Activated B cell treated with CpG ODN at 0.5 μM for 24 hours (primary cell): Measurements from ENCODE around the gene ORAI2. TPM values are rescaled to one million over a fixed set of nuclear protein-coding genes. Genes with fewer than 3 reads are reported as not detected.

Experiments used
- ATAC-seq: fragments of 200-7000 bp; cut with Tn5 transposase; one replicate; pipeline ENCODE4 v1.10.0; 2021; ENCODE audit warnings: low read depth, mild to moderate bottlenecking, moderate library complexity
- CTCF ChIA-PET: fragments of 350-600 bp; sonication (Branson Sonifier 250); formaldehyde crosslinking; loops from one replicate; lab custom pipeline; 2021; ENCODE audit warnings: antibody characterized with exemption; lab: Charles Lee
- POLR2A ChIA-PET: fragments of 350-600 bp; sonication (Branson Sonifier 250); formaldehyde crosslinking; loops from one replicate; lab custom pipeline; 2021; ENCODE audit warnings: antibody characterized with exemption; lab: Charles Lee
- DNase-seq: peaks from one replicate; pipeline ENCODE4 v3.0.0; 2022
- H3K27ac Mint-ChIP-seq: one replicate; pipeline ENCODE4 v1.8.0; 2020; ENCODE audit warnings: mixed read lengths
- H3K27me3 Mint-ChIP-seq: one replicate; pipeline ENCODE4 v1.8.0; 2021; ENCODE audit warnings: mixed read lengths
- H3K36me3 Mint-ChIP-seq: one replicate; pipeline ENCODE4 v1.8.0; 2021; ENCODE audit warnings: low read depth, mixed read lengths
- H3K4me1 Mint-ChIP-seq: one replicate; pipeline ENCODE4 v1.8.0; 2021; ENCODE audit warnings: mixed read lengths
- H3K4me3 Mint-ChIP-seq: one replicate; pipeline ENCODE4 v1.8.0; 2020; ENCODE audit warnings: mild to moderate bottlenecking, mixed read lengths
- H3K9me3 Mint-ChIP-seq: one replicate; pipeline ENCODE4 v1.8.0; 2020; ENCODE audit warnings: mixed read lengths
- intact Hi-C: fragments of 100-400 bp; cut with micrococcal nuclease; formaldehyde crosslinking; loops from one replicate; pipeline ENCODE4 v1.15.1; 2024
- total RNA-seq: library from RNA; stranded (reverse); gene quantifications from 2 replicates; pipeline ENCODE4 v1.2.3, GENCODE V29; 2022
- TF ChIP-seq, protein P1 (sequence below): fragments of 200-600 bp; IDR thresholded peaks from one replicate; pipeline ENCODE4 v1.8.0; 2022; ENCODE audit warnings: antibody characterized with exemption, mild to moderate bottlenecking

ORAI2 gene
- 167 and 184 TPM in 2 replicates for total RNA-seq

DNA sequence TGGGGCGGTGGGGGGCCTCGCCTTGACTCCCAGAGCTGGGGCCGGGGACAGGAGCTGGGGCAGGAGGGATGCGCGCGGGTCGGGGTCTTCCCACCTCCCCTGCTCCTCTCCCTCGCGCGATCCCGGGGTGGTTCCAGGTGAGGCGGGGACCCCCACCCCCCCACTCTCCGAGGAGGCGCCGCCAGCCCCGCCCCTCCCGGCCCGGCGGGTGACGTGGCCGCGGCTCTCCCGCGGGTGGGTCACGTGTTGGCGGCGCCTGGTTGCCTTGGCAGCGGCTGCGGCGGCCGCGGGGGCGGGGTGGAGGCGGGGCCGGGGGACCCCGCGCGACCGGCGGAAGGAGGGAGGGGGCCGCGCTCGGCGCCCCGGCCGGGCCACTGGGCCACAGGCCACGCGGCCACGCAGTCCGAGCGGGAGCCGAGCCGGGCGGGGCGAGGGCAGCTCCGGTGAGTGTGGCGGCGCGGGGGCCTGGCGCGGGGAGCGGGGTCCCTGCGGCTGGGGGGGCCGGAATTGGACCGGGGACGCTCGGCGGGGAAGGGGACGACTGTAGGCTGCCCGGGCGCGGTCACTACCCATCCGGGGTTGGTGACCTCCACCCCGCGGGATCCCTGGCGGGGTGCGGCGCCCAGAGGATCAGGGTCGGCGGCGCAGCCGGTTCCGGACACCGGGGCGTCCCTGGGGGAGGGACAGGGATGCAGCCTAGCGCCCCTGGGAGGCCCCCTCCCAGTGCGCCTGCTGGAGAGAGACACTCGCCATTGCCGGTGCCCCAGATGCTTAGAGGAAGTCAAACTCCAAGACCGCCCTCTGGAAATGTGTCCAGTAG is at the start of gene ORAI2:
Gene ORAI2, plus strand, starts transcription at position 357 of the 820 bp plus-strand sequence. CDS start 5,382 bp downstream, outside the sequence.
- Mint-ChIP-seq H3K4me1 (peaks cover 80% of the 10 kb centered on the region), H3K27me3 (no peaks in the 10 kb centered on the region), H3K36me3 (peaks cover 24% of the 10 kb centered on the region), H3K27ac (peak within 1 kb of the TSS; percentile 100), H3K9me3 (no peaks in the 10 kb centered on the region), H3K4me3 (peak within 1 kb of the TSS; percentile 89)
- TF ChIP-seq, protein P1, sequence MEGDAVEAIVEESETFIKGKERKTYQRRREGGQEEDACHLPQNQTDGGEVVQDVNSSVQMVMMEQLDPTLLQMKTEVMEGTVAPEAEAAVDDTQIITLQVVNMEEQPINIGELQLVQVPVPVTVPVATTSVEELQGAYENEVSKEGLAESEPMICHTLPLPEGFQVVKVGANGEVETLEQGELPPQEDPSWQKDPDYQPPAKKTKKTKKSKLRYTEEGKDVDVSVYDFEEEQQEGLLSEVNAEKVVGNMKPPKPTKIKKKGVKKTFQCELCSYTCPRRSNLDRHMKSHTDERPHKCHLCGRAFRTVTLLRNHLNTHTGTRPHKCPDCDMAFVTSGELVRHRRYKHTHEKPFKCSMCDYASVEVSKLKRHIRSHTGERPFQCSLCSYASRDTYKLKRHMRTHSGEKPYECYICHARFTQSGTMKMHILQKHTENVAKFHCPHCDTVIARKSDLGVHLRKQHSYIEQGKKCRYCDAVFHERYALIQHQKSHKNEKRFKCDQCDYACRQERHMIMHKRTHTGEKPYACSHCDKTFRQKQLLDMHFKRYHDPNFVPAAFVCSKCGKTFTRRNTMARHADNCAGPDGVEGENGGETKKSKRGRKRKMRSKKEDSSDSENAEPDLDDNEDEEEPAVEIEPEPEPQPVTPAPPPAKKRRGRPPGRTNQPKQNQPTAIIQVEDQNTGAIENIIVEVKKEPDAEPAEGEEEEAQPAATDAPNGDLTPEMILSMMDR: no peak
- CTCF ChIA-PET: interaction anchor here (1.1 to 2.3 kb wide), 4 partner anchors 17 to 29 kb away, joined by 4 to 15 read pairs (median 8); no protein-coding TSS in a partner anchor
- POLR2A ChIA-PET: interaction anchor here (0.6 to 32.9 kb wide), 11 partner anchors 8 to 1049 kb away, joined by 3 to 886 read pairs (median 4); partner anchors contain the start of genes ALKBH4, LRWD1 and PRKRIP1
- DNase-seq (peak; percentile 89), ATAC-seq (peak; percentile 57)
- intact Hi-C loops: loop anchor here (1.0 to 2.0 kb wide), 3 partner anchors 7 to 31 kb away; partner anchors contain the start of genes ALKBH4 and LRWD1

DNA sequence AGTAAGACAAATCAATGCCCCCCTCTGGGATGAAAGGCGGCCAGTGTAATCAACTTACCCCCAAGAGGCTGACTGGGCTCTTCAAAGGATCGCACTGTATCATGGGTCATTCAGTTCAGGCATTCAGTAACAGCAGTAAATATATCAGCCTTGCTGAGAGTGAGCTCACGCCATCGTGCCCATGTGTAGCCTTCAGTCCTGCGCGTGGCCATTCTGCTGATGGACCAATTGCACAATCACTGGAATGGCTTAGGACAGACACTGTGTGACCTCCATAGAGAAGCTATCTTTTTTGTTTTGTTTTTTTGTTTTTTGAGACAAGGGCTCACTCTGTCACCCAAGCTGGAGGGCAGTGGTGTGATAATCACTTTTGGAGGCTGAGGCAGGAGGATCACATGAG is 46.3 kb upstream of the ORAI2 start:
- Mint-ChIP-seq H3K4me1 (peaks cover 7% of the 10 kb centered on the region), H3K36me3 (peaks cover 33% of the 10 kb centered on the region), H3K4me3 (no peak overlapping the region), H3K9me3 (no peaks in the 10 kb centered on the region), H3K27ac (no peak overlapping the region), H3K27me3 (no peaks in the 10 kb centered on the region)
- DNase-seq (no peak), ATAC-seq (no peak)
- ChIA-PET POLR2A (no interaction called here), CTCF (interaction anchor here (2.3 kb wide), 1 partner anchor 108 kb away, joined by 23 read pairs; no protein-coding TSS in a partner anchor)
- TF ChIP-seq, protein P1: no peak
- intact Hi-C loops: no loop called here

DNA sequence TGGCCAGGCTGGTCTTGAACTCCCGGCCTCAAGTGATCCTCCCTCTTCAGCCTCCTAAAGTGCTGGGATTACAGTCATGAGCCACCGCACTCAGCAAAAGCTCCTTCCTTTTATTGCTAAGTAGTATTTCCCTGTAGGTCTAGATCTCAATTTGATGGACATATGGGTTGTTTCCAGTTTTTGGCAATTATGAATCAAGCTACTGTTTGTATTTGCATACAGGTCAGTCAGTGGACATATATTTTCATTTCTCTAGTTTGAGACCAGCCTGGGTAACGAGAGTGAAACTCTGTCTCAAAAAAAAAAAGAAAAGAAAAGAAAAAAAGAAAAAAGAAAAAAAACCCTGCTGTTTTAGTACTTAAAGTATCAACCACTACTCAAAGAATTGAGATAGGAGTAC is 43.6 kb upstream of the ORAI2 start:
- no peak for ATAC-seq
- POLR2A ChIA-PET: interaction anchor here (0.6 kb wide), 1 partner anchor 51 kb away, joined by 5 read pairs; no protein-coding TSS in a partner anchor
- H3K27ac Mint-ChIP-seq: no peak overlapping the region
- intact Hi-C loops: loop anchor here (1.0 to 10.0 kb wide), 4 partner anchors 68 to 847 kb away; no protein-coding TSS in a partner anchor
- H3K27me3 Mint-ChIP-seq: no peaks in the 10 kb centered on the region
- no peak overlapping the region for H3K4me3 Mint-ChIP-seq
- TF ChIP-seq, protein P1: no peak
- H3K4me1 Mint-ChIP-seq: peaks cover 7% of the 10 kb centered on the region
- H3K9me3 Mint-ChIP-seq: no peaks in the 10 kb centered on the region
- CTCF ChIA-PET: interaction anchor here (0.8 to 1.7 kb wide), 5 partner anchors 69 to 111 kb away, joined by 3 to 21 read pairs (median 3); partner anchors contain the start of gene SH2B2
- no peak for DNase-seq
- peaks cover 27% of the 10 kb centered on the region for H3K36me3 Mint-ChIP-seq

GRCh38 chr7:102390697-102391484 is 42.5 kb upstream of the ORAI2 start:
- Mint-ChIP-seq H3K27me3 (no peaks in the 10 kb centered on the region), H3K4me1 (peaks cover 14% of the 10 kb centered on the region), H3K27ac (no peak overlapping the region), H3K9me3 (no peaks in the 10 kb centered on the region), H3K4me3 (no peak overlapping the region), H3K36me3 (peaks cover 26% of the 10 kb centered on the region)
- POLR2A ChIA-PET: interaction anchor here (0.8 kb wide), 1 partner anchor 35 kb away, joined by 3 read pairs; no protein-coding TSS in a partner anchor
- DNase-seq (peak; percentile 69), ATAC-seq (peak; percentile 74)
- intact Hi-C loops: loop anchor here (1.0 to 10.0 kb wide), 4 partner anchors 69 to 848 kb away; no protein-coding TSS in a partner anchor
- CTCF ChIA-PET: interaction anchor here (1.0 to 6.0 kb wide), 7 partner anchors 69 to 111 kb away, joined by 3 to 91 read pairs (median 5); no protein-coding TSS in a partner anchor
- TF ChIP-seq, protein P1: no peak
